Stimulated activated CD4-positive, alpha-beta T cell treated with anti-CD3 and anti-CD28 coated beads, Interleukin-4, amount 100 ng/mL, for 4 hours (primary cell): ENCODE data around the gene TRIM63.
"Not testable (repeated sequence)": the region's sequence is repeated elsewhere in the genome, so short reads cannot be mapped to it uniquely, and the experiment has no call there.

Experiments
- DNase-seq, 2 experiments: peaks; one replicate each; pipeline ENCODE4 v3.0.0-alpha.2; 2020

The TRIM63 gene

DNA sequence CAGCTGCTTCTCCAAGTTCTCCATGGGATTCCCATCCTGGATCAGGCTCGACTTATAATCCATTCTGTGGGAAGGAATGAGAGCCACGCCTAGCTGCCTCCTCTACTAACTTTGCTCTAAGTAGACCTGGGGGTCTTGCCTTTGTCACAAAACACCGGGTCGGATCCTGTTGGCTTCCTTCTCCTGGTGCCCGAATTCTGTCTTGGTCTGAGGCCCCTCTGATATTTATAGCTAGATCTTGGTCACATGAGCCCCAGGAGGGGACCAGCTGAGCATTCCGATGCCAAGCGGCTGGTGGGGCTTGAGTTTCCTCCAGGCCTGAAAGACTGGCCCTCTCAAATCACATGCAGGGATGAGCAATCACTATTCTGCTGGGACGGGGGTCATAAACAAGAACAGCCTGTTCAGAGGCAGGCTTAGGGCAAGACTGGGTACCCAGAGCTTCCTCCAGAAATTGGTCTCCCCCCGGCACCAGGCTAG, at the start of gene TRIM63:
TSS of gene TRIM63 (minus strand) at position 199 of the 480 bp plus-strand sequence. CDS start at position 63, 136 bp downstream.
- no peak for DNase-seq

DNA sequence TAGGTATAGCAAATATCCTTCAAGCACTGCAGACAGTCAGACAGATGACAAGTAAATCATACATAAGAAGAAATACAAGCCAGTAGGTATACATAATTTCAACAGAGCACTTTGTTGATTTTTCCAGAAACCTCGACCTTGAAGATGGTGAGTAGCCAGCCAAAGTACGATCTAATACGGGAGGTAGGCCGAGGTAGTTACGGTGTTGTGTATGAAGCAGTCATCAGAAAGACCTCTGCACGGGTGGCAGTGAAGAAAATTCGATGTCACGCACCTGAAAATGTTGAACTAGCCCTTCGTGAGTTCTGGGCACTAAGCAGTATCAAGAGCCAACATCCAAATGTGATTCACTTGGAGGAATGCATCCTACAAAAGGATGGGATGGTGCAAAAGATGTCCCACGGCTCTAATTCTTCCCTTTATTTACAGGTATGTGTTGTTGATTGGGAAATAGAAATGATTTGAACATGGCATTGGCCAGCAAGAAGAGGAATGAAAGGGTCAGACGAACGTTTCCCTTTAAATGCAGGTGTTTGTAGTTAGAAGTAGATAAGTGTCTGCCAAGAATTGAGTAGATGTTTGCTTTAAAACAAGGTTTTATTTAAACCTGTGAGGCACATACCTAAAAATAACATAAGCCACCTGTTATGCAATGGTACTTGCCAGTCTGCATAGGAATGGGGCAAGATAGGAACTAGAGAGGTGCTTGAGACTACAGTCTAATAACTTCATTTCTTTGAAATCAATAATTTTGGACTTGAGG, 46.9 kb upstream of the TRIM63 start:
- DNase-seq = no peak

GRCh38 chr1:26112407-26112775, 45.0 kb upstream of the TRIM63 start:
- DNase-seq = no peak

- peak; percentile 91 to 96 for DNase-seq
Measured at GRCh38 chr1:26111530-26112406, 44.3 kb upstream of the TRIM63 start, which contains the start of gene PDIK1L. TSS of gene PDIK1L (plus strand) at chr1:26111824. CDS start at chr1:26114309, 2,485 bp downstream.

DNA sequence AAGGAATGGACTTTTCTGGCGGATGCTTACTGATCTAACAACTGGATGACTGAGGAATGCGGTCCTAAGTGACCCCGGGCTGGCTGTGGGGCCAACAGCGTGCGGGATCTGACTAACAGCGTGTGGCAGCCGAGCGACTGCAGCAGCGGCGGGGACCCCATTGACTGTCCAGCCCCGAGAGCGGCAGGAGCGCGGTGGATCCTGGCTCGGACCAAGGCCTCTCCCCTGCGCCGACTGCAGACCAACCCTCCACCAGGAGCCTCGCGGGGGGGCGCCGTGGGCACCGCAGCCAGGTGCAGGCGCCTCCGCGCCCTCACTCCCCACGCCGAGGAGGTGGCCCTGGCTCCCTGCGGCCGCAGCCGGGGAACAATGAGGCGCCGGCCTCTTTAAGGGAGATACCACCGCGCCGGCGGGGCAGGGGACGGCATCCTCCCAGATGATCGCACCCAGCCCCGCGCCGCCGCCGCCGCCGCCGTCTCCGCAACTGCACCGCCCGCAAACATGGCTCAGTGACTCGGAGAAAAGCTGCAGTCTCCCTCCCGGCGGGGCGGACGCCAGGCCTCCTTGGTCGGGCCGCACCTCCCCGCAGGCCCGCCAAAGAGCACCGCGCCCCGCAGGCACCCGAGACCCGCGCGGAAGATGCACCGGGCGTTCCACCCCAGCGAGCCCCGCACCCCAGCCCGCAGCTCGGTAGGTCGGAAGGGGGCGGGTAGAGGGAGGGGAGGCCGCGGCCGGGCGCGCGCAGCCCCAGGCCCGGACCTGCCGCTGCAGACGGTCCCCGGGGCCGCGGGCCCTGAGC, 43.5 kb upstream of the TRIM63 start:
- DNase-seq = peak; percentile 62 to 67

GRCh38 chr1:26109229-26110164, 42.1 kb upstream of the TRIM63 start:
- DNase-seq = no peak

GRCh38 chr1:26105226-26105548, 37.8 kb upstream of the TRIM63 start:
- not testable (repeated sequence) for DNase-seq

- no peak for DNase-seq
Measured at GRCh38 chr1:26102526-26102925, 35.1 kb upstream of the TRIM63 start.

GRCh38 chr1:26102119-26102518, 34.7 kb upstream of the TRIM63 start:
- no peak for DNase-seq

DNA sequence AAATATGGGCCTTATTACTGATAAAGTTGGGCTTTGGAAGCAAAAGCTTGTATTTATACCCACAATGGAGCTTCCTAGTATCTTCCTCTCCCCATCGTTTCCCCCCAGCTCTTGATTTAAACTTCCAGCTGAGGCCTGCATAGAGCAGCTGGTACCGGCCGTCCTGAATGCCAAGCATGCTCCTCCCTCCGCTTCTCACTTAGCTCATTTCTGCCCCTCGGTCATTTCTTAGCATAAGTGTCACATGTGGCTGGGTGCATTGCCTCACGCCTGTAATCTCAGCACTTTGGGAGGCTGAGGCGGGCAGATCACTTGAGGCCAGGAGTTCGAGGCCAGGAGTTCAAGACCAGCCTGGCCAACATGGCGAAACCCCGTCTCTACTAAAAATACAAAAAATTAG, 32.8 kb upstream of the TRIM63 start:
- DNase-seq = not testable (repeated sequence)

- DNase-seq = no peak
Measured at GRCh38 chr1:26099780-26100179, 32.4 kb upstream of the TRIM63 start.

DNA sequence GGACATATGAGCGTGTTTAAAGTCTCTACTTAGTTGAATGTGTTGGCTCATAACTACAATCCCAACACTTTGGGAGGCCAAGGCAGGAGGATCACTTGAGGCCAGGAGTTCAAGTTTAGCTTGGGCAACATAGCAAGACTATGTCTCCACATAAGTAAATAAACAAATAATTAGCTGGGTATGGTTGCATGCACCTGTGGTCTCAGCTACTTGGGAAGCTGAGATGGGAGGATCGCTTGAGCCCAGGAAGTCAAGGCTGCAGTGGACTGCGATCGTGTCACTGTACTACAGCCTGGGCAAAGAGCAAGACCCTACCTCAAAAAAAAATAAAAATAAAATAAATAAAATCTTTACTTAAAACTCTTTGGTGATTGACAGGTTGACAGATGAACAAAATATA, 31.2 kb upstream of the TRIM63 start:
- DNase-seq = no peak

GRCh38 chr1:26097696-26098095, 30.3 kb upstream of the TRIM63 start:
- no peak for DNase-seq

DNA sequence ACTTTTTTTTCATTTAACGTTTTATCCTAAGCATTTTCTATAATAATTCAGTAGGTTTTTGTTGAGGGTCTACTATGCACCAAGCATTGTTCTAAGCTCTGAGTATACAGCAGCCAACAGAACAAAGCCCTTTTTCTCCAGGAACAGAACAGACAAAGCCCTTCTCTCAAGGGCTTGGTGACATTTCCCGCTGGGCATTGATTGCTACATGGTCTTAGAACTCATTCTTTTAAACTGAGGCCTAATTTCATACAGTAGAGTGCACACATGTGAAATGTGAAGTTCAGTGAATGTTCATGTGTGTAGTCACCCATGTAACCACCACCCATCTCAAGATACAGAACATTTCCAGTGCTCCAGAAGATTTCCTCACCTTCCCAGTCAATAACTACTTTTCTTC, 29.0 kb upstream of the TRIM63 start:
- DNase-seq = no peak

- DNase-seq = no peak
Measured at GRCh38 chr1:26094677-26095383, 27.4 kb upstream of the TRIM63 start.

DNA sequence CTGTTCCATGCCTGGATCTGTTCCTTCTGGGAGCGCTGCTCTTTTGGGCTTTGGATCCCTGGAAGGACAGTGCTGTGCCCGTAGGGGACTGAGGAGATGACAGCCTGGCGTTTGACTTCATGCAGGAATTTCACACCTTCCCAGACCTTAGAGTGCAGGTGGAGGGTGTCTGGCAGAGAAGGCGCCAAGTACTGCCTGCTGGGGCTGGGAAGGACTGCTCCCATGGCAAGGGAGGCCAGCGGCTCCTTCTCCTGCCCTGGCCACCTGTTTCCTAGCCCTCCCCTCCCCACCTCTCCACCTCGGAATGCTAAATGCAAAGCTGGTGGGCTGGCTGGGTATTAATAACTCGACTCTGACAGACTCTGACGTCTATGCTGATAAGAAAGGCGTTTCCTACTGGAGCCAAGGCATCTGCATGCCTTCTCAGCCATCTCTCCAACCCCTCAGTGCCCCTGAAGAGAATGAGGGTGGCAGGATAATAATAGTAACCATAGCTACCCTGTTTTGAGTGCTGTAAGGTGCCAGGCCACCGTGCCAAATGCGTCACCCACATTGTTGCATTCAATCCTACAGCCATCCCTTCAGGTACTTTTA, 26.7 kb upstream of the TRIM63 start:
- no peak for DNase-seq

- not testable (repeated sequence) for DNase-seq
Measured at GRCh38 chr1:26093569-26093968, 26.1 kb upstream of the TRIM63 start.

DNA sequence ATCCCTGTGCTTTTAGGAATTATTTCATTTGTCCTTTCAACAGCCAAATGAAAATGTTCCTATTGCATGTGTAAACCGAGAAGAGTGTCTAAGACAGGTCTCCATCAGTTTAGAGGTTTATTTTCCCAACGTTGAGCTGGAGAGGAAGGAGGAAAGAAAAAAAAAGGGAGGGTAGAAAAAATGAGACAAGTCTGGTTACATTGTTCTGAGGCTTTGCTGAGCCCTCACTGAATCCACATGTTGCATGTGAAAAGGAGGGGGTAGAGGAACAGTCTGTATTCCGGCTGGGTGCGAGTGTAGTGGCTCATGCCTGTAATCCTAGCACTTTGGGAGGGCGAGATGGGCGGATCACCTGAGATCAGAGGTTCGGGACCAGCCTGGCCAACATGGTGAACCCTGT, 25.0 kb upstream of the TRIM63 start:
- DNase-seq = no peak

DNA sequence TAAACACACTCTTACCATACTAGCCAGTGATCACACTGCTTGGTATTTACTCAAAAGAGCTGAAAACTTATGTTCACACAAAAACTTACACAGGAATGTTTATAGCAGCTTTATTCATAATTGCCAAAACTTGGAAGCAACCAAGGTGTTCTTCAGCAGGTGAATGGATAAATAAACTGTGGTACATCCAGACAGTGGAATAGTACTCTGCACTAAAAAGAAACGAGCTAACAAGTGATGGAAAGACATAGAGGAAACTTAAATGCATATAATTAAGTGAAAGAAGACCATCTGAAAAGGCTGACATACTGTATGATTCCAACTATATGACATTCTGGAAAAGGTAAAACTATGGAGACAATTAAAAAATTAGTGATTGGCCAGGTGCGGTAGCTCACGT, 23.5 kb upstream of the TRIM63 start:
- DNase-seq = no peak

DNA sequence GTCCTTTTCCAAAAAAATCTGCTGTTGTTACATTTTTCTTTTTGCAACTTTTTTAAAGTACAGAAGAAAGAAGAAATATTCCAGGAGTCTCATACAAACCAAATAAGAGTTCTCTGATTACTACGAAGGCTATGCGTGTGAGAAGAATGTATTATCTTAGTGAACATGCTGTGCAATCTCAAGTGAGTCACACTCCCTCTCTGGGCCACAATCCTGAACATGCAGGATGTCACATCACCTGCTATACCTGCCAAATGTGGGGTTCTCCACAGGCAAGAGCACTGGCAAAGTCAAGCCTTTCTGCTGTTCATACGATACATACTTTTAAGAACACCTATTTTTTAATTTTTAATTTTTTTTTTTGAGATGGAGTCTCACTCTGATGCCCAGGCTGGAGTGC, 21.7 kb upstream of the TRIM63 start:
- DNase-seq = no peak

DNA sequence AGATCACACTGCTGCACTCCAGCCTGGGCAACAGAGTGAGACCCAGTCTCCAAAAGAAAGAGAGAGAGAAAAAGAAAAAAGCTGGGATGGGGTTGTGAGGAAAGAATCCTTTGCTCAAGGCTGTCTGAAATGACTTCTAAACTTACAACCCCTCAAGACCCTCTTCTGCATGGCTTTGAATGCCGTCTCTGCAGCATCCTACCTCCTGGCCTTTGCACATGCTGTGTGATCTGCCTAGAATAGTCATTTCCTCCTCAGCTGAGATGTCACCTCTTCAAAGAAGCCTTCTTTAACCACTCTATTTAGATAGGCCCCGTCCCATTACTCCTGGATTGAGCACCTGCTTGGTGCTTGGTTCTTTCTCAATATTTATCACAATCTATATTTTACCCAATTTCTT, 17.4 kb upstream of the TRIM63 start:
- no peak for DNase-seq
